NCI-H2107 (cell line): Measurements from ENCODE around the gene KLF6.

Experiments used
- DNase-seq: peaks from one replicate; lab custom pipeline; 2025; lab: John Stamatoyannopoulos, UW

The KLF6 gene

DNA sequence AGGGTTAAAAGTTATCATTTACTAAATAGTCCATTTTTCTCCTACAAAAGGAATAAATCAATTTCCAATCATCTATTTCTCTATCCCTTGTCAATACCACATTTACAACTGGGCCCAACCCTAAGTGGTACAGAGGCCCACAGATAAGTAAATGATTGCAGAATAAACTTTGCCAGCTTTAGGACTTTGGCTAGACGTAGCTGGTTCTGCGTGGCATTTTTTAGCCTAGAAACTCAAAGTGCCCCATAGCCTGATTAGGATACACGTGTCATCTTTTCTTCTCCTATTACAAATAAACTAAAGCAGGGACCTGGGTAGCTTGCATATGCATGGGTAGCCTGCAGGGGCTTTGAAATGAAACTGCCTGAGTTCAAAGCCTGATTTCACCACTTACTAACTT, 56.4 kb downstream of the KLF6 start:
- DNase-seq: no peak

DNA sequence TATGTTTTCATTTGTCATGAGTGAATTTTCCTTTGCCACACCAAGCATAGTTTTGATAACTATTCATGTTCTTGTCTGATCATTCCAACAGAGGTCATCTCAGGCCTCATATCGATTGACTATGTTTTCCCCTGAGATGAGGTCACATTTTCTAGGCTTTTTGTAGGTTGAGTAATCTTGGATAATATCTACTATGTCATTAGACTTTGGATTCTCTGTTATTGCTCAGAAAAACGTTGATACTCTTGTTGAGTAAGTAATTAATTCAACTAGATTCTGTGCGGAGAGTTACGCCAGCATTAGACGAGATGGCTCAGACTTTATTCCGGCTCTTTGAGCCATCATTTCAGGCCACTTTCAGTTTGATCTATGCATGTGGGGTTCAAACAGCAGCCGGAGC, 57.7 kb downstream of the KLF6 start:
- DNase-seq: no peak
